ENCODE measurements around the gene TMEM92.

TMEM92 gene

DNA sequence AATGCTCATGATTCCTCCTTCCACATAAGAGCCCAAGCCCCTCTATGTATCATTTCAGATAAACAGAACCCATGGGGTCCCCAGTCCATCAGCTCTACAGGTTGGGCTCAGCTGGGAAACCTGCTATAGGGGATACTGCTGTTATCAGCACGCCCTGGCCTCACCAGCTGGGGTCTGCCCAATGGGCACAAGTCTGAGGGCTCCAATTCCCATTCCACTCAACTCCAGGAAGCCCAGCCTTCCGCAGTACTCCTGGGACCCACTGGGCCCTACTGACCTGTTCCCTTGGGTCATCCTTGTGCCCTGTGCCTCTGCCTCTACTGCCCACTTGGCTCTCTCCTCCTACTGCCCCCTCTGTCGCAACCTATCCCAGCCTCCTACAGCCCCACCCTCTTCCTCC, 55.5 kb downstream of the TMEM92 start:
- no peak for FAIRE-seq

GRCh38 chr17:50330151-50330775, 56.0 kb downstream of the TMEM92 start:
- FAIRE-seq = no peak

Data from endometrium (tissue), 2 donors.